Measurements from ENCODE around the gene EBF4. TPM values are rescaled to one million over a fixed set of nuclear protein-coding genes. Genes with fewer than 3 reads are reported as not detected.

EBF4 gene
- total RNA-seq, 1 donor from 2014 or later, result 19.2 TPM

DNA sequence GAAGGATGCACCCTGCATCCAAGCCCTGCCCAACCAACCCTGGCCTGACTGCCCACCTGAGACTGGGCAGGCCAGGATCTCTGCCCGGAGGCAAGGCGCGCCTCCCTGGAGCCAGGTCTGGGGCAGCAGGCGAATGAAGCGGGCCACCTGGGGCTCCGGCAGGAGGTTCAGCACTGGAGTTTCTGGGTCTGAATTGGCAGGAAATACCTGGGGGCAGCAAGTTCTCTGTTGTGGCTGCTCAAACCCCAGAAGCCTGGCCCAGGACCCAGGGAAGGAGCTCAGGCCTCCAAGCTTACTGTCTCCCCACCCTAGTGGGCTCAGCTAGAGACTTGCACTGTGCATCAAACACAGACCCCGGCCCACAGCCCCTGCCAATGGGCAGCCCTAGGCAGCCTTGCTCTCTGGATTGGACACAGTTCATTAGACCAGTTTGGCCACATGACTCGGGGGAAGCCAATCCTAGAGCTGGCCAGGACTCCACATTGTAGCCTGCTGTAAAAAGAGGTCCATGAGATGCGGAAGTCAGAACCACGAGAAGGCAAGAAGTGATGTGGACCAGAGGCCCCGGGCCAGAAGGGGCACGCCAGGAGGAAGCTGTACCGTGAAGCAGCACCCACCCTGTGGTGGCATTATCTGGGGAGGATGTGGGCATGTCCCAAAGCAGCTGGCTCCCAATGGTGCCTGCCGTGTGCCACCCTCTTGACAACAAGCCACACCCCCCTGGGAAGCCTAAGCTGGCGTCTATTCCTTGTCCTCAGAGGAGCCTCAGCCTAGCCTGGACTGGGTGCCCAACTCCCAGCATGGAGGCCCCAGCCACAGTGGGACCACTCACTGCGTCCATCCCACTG, 104.8 kb downstream of the EBF4 start:
- TF ChIP-seq, protein P1, sequence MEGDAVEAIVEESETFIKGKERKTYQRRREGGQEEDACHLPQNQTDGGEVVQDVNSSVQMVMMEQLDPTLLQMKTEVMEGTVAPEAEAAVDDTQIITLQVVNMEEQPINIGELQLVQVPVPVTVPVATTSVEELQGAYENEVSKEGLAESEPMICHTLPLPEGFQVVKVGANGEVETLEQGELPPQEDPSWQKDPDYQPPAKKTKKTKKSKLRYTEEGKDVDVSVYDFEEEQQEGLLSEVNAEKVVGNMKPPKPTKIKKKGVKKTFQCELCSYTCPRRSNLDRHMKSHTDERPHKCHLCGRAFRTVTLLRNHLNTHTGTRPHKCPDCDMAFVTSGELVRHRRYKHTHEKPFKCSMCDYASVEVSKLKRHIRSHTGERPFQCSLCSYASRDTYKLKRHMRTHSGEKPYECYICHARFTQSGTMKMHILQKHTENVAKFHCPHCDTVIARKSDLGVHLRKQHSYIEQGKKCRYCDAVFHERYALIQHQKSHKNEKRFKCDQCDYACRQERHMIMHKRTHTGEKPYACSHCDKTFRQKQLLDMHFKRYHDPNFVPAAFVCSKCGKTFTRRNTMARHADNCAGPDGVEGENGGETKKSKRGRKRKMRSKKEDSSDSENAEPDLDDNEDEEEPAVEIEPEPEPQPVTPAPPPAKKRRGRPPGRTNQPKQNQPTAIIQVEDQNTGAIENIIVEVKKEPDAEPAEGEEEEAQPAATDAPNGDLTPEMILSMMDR (IDR thresholded peaks at IDR 0.05), result no peak
- Histone ChIP-seq H3K36me3 (no peaks in the 10 kb centered on the region), H3K27ac (no peak overlapping the region), H3K9me3 (no peaks in the 10 kb centered on the region), H3K4me3 (no peak overlapping the region), H3K27me3 (peaks cover 4% of the 10 kb centered on the region), H3K4me1 (no peaks in the 10 kb centered on the region)
- no peak for DNase-seq (ENCODE audit: low spot score in 2 of 2)
- intact Hi-C loops (cut with DNase I), result no loop called here

DNA sequence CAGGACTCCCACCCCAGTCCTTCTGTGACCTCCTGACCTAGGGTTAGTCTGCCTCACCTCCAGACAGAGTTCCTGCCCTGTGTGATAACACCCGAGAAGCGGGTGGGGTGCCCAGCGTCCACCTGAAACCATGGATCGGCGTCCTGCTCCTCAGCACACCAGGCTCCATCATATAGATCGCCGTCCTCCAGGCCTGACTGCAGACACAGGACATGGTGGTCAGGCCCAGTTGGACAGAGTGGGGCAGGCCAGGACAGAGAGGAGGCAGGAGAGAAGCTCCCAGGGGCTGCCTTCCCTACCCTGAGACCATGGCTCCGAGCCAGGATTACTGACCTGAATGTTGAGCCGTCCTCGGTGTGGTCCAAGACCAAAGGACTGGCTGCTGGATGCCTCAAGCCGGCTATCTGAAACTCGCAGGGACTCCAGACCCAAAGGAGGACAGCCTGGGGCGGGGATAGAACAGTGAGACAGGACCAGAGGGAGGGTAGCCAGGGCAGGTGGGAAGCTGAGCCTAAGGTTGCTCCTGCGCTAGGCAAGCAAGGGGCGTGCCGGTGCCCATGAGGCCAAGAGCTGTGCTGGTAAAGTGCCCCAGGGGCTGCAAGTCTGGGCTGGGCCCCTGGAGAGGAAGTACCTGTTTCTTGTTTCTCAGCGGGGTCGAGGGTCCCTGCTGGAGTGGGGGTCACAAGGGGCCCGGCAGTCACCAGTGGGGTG, 105.7 kb downstream of the EBF4 start:
- intact Hi-C loops (cut with DNase I), result no loop called here
- Histone ChIP-seq H3K9me3 (no peaks in the 10 kb centered on the region), H3K27ac (no peak overlapping the region), H3K4me1 (no peaks in the 10 kb centered on the region), H3K36me3 (no peaks in the 10 kb centered on the region), H3K4me3 (no peak overlapping the region), H3K27me3 (peaks cover 4% of the 10 kb centered on the region)
- no peak for DNase-seq (ENCODE audit: low spot score in 2 of 2)
- TF ChIP-seq, protein P1 (IDR thresholded peaks at IDR 0.05), result no peak

DNA sequence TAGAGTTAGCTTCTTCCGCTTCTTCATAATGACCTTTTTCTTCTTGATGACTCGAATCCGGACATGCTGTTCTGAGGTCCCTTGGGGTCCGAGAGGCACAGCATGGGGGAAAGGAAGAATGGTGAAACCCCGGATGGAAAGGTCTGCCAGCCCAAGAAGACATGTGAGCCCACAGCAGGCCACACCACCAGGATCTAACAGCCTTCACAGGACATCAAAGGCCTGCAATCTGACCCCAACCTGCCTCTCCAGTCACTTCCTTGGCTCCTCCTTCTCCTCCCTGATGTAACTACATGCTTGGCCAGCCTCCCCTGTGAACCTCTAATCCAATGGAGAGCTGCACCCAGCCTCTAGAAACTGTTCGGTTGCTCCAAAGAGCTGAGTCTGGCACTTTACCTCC, 106.2 kb downstream of the EBF4 start:
- Histone ChIP-seq H3K4me1 (no peaks in the 10 kb centered on the region), H3K9me3 (no peaks in the 10 kb centered on the region), H3K27me3 (peaks cover 4% of the 10 kb centered on the region), H3K36me3 (no peaks in the 10 kb centered on the region), H3K27ac (no peak overlapping the region), H3K4me3 (no peak overlapping the region)
- intact Hi-C loops (cut with DNase I), result no loop called here
- DNase-seq (ENCODE audit: low spot score in 2 of 2), result no peak
- TF ChIP-seq, protein P1 (IDR thresholded peaks at IDR 0.05), result no peak

DNA sequence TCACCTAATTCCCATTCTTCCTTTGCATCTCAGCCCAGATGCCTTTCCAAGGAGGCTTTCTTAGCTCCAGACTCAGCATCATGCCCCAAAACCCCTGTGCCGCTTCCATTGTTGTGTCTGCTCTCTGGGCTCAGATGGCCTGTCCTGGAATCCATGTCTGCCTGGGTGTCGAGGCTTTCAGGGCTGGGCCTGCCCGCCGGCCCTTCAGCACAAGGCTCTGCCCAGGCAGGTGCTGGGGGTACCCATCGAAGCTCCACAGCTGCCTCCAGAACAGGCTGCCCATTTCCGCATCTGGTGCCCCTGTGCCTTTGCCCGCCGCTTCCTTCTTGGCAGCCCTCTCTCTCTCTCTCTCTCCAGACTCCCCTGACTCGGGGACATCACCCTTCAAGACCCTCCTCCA, 106.7 kb downstream of the EBF4 start:
- Histone ChIP-seq H3K4me1 (no peaks in the 10 kb centered on the region), H3K4me3 (peak overlapping the region in 1 of 2 donors; percentile 53), H3K27me3 (peaks cover 4% of the 10 kb centered on the region)

DNA sequence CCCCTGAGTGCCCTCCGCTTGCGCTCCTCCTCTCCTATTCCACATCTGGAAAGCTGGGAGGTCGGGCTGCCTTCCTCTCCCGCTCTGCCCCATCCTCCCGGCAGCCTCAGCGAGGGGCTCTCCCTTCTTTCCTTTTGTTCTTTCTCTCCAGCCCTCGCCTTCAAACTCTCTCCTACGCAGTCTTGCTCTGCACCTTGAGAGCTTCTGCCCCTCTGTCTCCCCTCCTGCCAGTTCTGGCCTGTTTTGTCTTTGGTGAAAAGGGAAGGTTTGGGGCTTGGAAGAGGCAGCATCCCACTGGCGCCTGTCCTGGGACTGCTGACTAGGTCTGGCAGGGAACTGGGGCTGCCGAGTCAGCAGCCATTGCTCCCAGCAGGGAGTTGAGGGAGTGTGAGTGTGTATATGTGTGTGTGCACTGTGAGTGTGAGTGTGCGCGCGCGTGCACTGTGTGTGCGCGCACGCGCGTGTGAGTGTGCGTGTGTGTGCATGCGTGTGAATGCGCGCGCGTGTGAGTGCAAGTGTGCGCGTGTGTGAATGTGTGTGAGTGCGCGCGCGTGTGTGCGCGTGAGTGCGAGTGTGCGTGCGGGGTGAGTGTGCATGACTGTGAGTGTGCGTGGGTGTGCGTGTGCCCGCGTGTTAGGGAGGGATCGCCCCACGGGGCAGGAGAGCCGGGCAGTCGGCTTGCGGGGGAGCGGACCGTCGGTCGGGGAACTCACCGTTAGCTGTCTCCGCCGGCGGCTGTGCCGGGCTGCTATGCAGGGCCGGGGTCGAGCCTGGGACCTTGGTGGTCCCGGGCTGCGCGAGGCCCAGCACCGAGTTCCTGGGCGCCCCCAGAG, 107.3 kb downstream of the EBF4 start:
- H3K27ac ChIP-seq, result no peak overlapping the region
- no peaks in the 10 kb centered on the region for H3K36me3 ChIP-seq
- no peak for DNase-seq (ENCODE audit: low spot score in 2 of 2)
- peak overlapping the region; percentile 32 to 53 for H3K4me3 ChIP-seq
- intact Hi-C loops (cut with DNase I), result no loop called here
- no peaks in the 10 kb centered on the region for H3K9me3 ChIP-seq
- peaks cover 4% of the 10 kb centered on the region for H3K27me3 ChIP-seq
- H3K4me1 ChIP-seq, result no peaks in the 10 kb centered on the region
- TF ChIP-seq, protein P1 (IDR thresholded peaks at IDR 0.05), result no peak

More for the DNA sequence above, 106.7 kb downstream of the EBF4 start:
- no peak for DNase-seq (ENCODE audit: low spot score in 2 of 2)
- Histone ChIP-seq H3K27ac (no peak overlapping the region), H3K36me3 (no peaks in the 10 kb centered on the region), H3K9me3 (no peaks in the 10 kb centered on the region)
- TF ChIP-seq, protein P1 (IDR thresholded peaks at IDR 0.05), result no peak
- intact Hi-C loops (cut with DNase I), result no loop called here

Data from ascending aorta (tissue), 2 donors.